GM19043 (cell line): ENCODE data around the gene FTL.
"Not testable (repeated sequence)": the region's sequence is repeated elsewhere in the genome, so short reads cannot be mapped to it uniquely, and the experiment has no call there.

Source experiments
- ATAC-seq: cut with Tn5 transposase; IDR thresholded peaks from one replicate; pipeline ENCODE4 v1.9.1; 2021; ENCODE audit warnings: low read depth; ENCODE audit not compliant: unreplicated experiment

Gene FTL

GRCh38 chr19:48965040-48965805 lies at the start of gene FTL:
TSS of gene FTL (plus strand) at chr19:48965309. CDS start at chr19:48965508, 199 bp downstream.
- peak; percentile 52 for ATAC-seq

GRCh38 chr19:48915757-48916156 lies 49.4 kb upstream of the FTL start:
- no peak for ATAC-seq

- ATAC-seq, result no peak
Observed at GRCh38 chr19:48918071-48918470, 47.0 kb upstream of the FTL start.

- ATAC-seq, result no peak
Observed at GRCh38 chr19:48918801-48919247, 46.3 kb upstream of the FTL start.

GRCh38 chr19:48919271-48919670 lies 45.8 kb upstream of the FTL start:
- not testable (repeated sequence) for ATAC-seq

- ATAC-seq, result no peak
Observed at GRCh38 chr19:48920949-48921348, 44.2 kb upstream of the FTL start.

GRCh38 chr19:48921721-48922500 lies 43.2 kb upstream of the FTL start:
- no peak for ATAC-seq

GRCh38 chr19:48922548-48923490 lies 42.3 kb upstream of the FTL start:
- no peak for ATAC-seq

GRCh38 chr19:48925240-48925843 lies 39.8 kb upstream of the FTL start:
- no peak for ATAC-seq

GRCh38 chr19:48925890-48926289 lies 39.2 kb upstream of the FTL start:
- ATAC-seq, result not testable (repeated sequence)

GRCh38 chr19:48926909-48927308 lies 38.2 kb upstream of the FTL start:
- no peak for ATAC-seq

- not testable (repeated sequence) for ATAC-seq
Observed at GRCh38 chr19:48927692-48928091, 37.4 kb upstream of the FTL start.

GRCh38 chr19:48928164-48929025 lies 36.7 kb upstream of the FTL start:
- no peak for ATAC-seq

GRCh38 chr19:48933382-48933932 lies 31.7 kb upstream of the FTL start, which contains the start of gene DHDH:
TSS of gene DHDH (plus strand) at chr19:48933699. CDS start at chr19:48933722, 23 bp downstream.
- ATAC-seq, result no peak

- ATAC-seq, result no peak
Observed at GRCh38 chr19:48934837-48935236, 30.3 kb upstream of the FTL start.

GRCh38 chr19:48935864-48936263 lies 29.2 kb upstream of the FTL start:
- no peak for ATAC-seq

GRCh38 chr19:48938256-48938655 lies 26.9 kb upstream of the FTL start:
- ATAC-seq, result no peak

- no peak for ATAC-seq
Observed at GRCh38 chr19:48940902-48941301, 24.2 kb upstream of the FTL start.

- no peak for ATAC-seq
Observed at GRCh38 chr19:48943081-48943480, 22.0 kb upstream of the FTL start.
